Activated CD8-positive, alpha-beta T cell treated with anti-CD3 and anti-CD28 coated beads for 36 hours (primary cell): ENCODE measurements around the gene C1QTNF9B. TPM values are rescaled to one million over a fixed set of nuclear protein-coding genes. Genes with fewer than 3 reads are reported as not detected.
"Not testable (repeated sequence)": the region's sequence is repeated elsewhere in the genome, so short reads cannot be mapped to it uniquely, and the experiment has no call there.

ENCODE experiments used
- ATAC-seq: fragments of 200-7000 bp; cut with Tn5 transposase; one replicate; pipeline ENCODE4 v1.10.0; 2021; ENCODE audit warnings: mild to moderate bottlenecking, moderate library complexity
- CTCF ChIA-PET: fragments of 350-600 bp; sonication (Branson Sonifier 250); formaldehyde crosslinking; loops from one replicate; lab custom pipeline; 2021; ENCODE audit warnings: antibody characterized with exemption; lab: Charles Lee
- POLR2A ChIA-PET: fragments of 350-600 bp; sonication (Branson Sonifier 250); formaldehyde crosslinking; loops from one replicate; lab custom pipeline; 2021; ENCODE audit warnings: antibody characterized with exemption; lab: Charles Lee
- DNase-seq: peaks from one replicate; pipeline ENCODE4 v3.0.0-alpha.2; 2020
- H3K27ac Mint-ChIP-seq: one replicate; pipeline ENCODE4 v1.8.0; 2021; ENCODE audit warnings: mild to moderate bottlenecking, mixed read lengths
- H3K27me3 Mint-ChIP-seq: one replicate; pipeline ENCODE4 v1.8.0; 2021; ENCODE audit warnings: mixed read lengths
- H3K36me3 Mint-ChIP-seq: one replicate; pipeline ENCODE4 v1.8.0; 2021; ENCODE audit warnings: low read depth, mixed read lengths
- H3K4me1 Mint-ChIP-seq: one replicate; pipeline ENCODE4 v1.8.0; 2021; ENCODE audit warnings: low read depth, mixed read lengths
- H3K4me3 Mint-ChIP-seq: one replicate; pipeline ENCODE4 v1.8.0; 2021; ENCODE audit warnings: mild to moderate bottlenecking, moderate library complexity, mixed read lengths
- H3K9me3 Mint-ChIP-seq: one replicate; pipeline ENCODE4 v1.8.0; 2021; ENCODE audit warnings: mixed read lengths
- CTCF ChIP-seq: fragments of 200-600 bp; IDR thresholded peaks from one replicate; pipeline ENCODE4 v1.8.0; 2022; ENCODE audit warnings: antibody characterized with exemption, mild to moderate bottlenecking
- intact Hi-C: fragments of 100-400 bp; cut with micrococcal nuclease; formaldehyde crosslinking; loops from one replicate; pipeline ENCODE4 v1.10.0; 2022
- total RNA-seq, 2 experiments: library from RNA; stranded (reverse); gene quantifications; one replicate each; pipeline ENCODE4 v1.2.3, GENCODE V29; 2021

Gene C1QTNF9B
- not detected for total RNA-seq

GRCh38 chr13:23897452-23897919, at the start of gene C1QTNF9B:
Gene C1QTNF9B, minus strand, starts transcription at chr13:23897502.
- POLR2A ChIA-PET = interaction anchor here (0.6 kb wide), 1 partner anchor 435 kb away, joined by 5 read pairs; no protein-coding TSS in a partner anchor
- CTCF ChIA-PET, H3K36me3 Mint-ChIP-seq, H3K9me3 Mint-ChIP-seq, H3K4me3 Mint-ChIP-seq, DNase-seq, intact Hi-C loops, H3K4me1 Mint-ChIP-seq, H3K27me3 Mint-ChIP-seq, ATAC-seq, H3K27ac Mint-ChIP-seq: not testable (repeated sequence)

- Mint-ChIP-seq H3K27me3 (no peaks in the 10 kb centered on the region), H3K36me3 (no peaks in the 10 kb centered on the region), H3K27ac (no peak overlapping the region), H3K4me3 (no peak overlapping the region), H3K9me3 (no peaks in the 10 kb centered on the region), H3K4me1 (no peaks in the 10 kb centered on the region)
- no peak for TF ChIP-seq CTCF
- intact Hi-C loops = no loop called here
- DNase-seq (no peak), ATAC-seq (no peak)
- ChIA-PET CTCF (no interaction called here), POLR2A (no interaction called here)
Observed at GRCh38 chr13:23946900-23947299, 49.6 kb upstream of the C1QTNF9B start.

- DNase-seq = no peak
- Mint-ChIP-seq H3K27ac (no peak overlapping the region), H3K36me3 (no peaks in the 10 kb centered on the region), H3K4me1 (no peaks in the 10 kb centered on the region), H3K27me3 (no peaks in the 10 kb centered on the region), H3K9me3 (no peaks in the 10 kb centered on the region), H3K4me3 (no peak overlapping the region)
- TF ChIP-seq CTCF = no peak
- no peak for ATAC-seq
- intact Hi-C loops = no loop called here
- CTCF ChIA-PET = no interaction called here
- POLR2A ChIA-PET = no interaction called here
Observed at GRCh38 chr13:23946067-23946466, 48.8 kb upstream of the C1QTNF9B start.

GRCh38 chr13:23945612-23946011, 48.3 kb upstream of the C1QTNF9B start:
- ChIA-PET POLR2A (no interaction called here), CTCF (no interaction called here)
- TF ChIP-seq CTCF = no peak
- H3K9me3 Mint-ChIP-seq = no peaks in the 10 kb centered on the region
- no peaks in the 10 kb centered on the region for H3K36me3 Mint-ChIP-seq
- DNase-seq (no peak), ATAC-seq (no peak)
- no peaks in the 10 kb centered on the region for H3K4me1 Mint-ChIP-seq
- H3K27me3 Mint-ChIP-seq = peaks cover 1% of the 10 kb centered on the region
- H3K4me3 Mint-ChIP-seq = no peak overlapping the region
- intact Hi-C loops = no loop called here
- H3K27ac Mint-ChIP-seq = no peak overlapping the region

- H3K36me3 Mint-ChIP-seq = no peaks in the 10 kb centered on the region
- H3K4me1 Mint-ChIP-seq = no peaks in the 10 kb centered on the region
- ATAC-seq = no peak
- ChIA-PET CTCF (no interaction called here), POLR2A (no interaction called here)
- DNase-seq = no peak
- intact Hi-C loops = no loop called here
- H3K27ac Mint-ChIP-seq = no peak overlapping the region
- no peak for TF ChIP-seq CTCF
- peaks cover 16% of the 10 kb centered on the region for H3K27me3 Mint-ChIP-seq
- H3K4me3 Mint-ChIP-seq = no peak overlapping the region
- H3K9me3 Mint-ChIP-seq = peaks cover 3% of the 10 kb centered on the region
Observed at GRCh38 chr13:23941211-23941610, 43.9 kb upstream of the C1QTNF9B start.

- ATAC-seq, H3K4me3 Mint-ChIP-seq, POLR2A ChIA-PET, H3K4me1 Mint-ChIP-seq, H3K27ac Mint-ChIP-seq, CTCF ChIA-PET, intact Hi-C loops, H3K36me3 Mint-ChIP-seq, DNase-seq, H3K9me3 Mint-ChIP-seq: not testable (repeated sequence)
- H3K27me3 Mint-ChIP-seq = peaks cover 25% of the 10 kb centered on the region
Observed at GRCh38 chr13:23939666-23940065, 42.4 kb upstream of the C1QTNF9B start.
